ENCODE results near the gene TUG1. TPM values are rescaled to one million over a fixed set of nuclear protein-coding genes. Genes with fewer than 3 reads are reported as not detected.

TUG1 gene
- total and polyA plus RNA-seq, 8 donors, result 18.2 to 49.1 (median 23.0) TPM

- Histone ChIP-seq H3K27me3 (no peaks in the 10 kb centered on the region), H3K9me3 (no peaks in the 10 kb centered on the region), H3K4me3 (no peak overlapping the region), H3K36me3 (no peaks in the 10 kb centered on the region), H3K4me1 (no peaks in the 10 kb centered on the region), H3K27ac (no peak overlapping the region)
- FAIRE-seq (no peak), ATAC-seq (no peak), DNase-seq (no peak)
- 96% methylated on average over 4 of the region's 4 CpGs for WGBS, 2 donors
- TF ChIP-seq CTCF (IDR thresholded peaks at IDR 0.05), result no peak
- intact Hi-C loops (cut with DNase I), result no loop called here
These were observed 51.3 kb downstream of the TUG1 start for GRCh38 chr22:31020334-31020733.

DNA sequence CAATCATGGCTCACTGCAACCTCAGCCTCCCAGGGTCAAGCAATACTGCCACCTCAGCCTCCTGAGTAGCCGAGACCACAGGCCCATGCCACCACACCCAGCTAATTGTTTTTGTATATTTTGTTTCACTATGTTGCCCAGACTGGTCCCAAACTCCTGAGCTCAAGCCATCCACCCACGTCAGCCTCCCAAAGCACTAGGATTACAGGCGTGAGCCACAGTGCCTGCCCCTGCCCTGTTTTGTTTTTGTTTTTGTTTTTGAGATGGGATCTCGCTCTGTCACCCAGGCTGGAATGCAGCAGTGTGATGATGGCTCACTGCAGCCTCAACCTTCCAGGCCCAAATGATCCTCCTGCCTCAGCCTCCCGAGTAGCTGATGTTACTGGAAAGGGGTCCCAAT is 53.5 kb downstream of the TUG1 start:
- no peaks in the 10 kb centered on the region for H3K9me3 ChIP-seq
- H3K36me3 ChIP-seq, result no peaks in the 10 kb centered on the region
- no peak for FAIRE-seq
- intact Hi-C loops (cut with DNase I), result no loop called here
- no peak overlapping the region for H3K4me3 ChIP-seq
- TF ChIP-seq CTCF (IDR thresholded peaks at IDR 0.05), result no peak
- H3K27ac ChIP-seq, result no peak overlapping the region
- no peaks in the 10 kb centered on the region for H3K4me1 ChIP-seq
- DNase-seq, result no peak
- no peak for ATAC-seq
- no peaks in the 10 kb centered on the region for H3K27me3 ChIP-seq
- WGBS, 2 donors, result 94 to 95% methylated on average over 5 of the region's 5 CpGs

Other genes starting within 250 kb of the TUG1 start
- 10 to 100 TPM in 2 of 6 donors, 1 to 10 TPM in 4; 7.8 to 16.7 (median 9.7) TPM for gene MORC2, start 491 bp upstream of the TUG1 start, total RNA-seq
- gene MORC2, start 491 bp upstream of the TUG1 start, polyA plus RNA-seq, result 10 to 100 TPM; 30.9 to 36.1 TPM
- gene SMTN, start 112.1 kb downstream of the TUG1 start, total RNA-seq, result 10 to 100 TPM; 25.5 to 51.2 (median 37.7) TPM
- gene SMTN, start 112.1 kb downstream of the TUG1 start, polyA plus RNA-seq, result 10 to 100 TPM; 68.1 to 77.4 TPM
- gene SELENOM, start 138.3 kb downstream of the TUG1 start, total RNA-seq, result 10 to 100 TPM; 46.1 to 62.4 (median 54.4) TPM
- gene SELENOM, start 138.3 kb downstream of the TUG1 start, polyA plus RNA-seq, result 100 to 1,000 TPM; 118 TPM
- gene INPP5J, start 153.7 kb downstream of the TUG1 start, total RNA-seq, result 10 to 100 TPM in 2 of 6 donors, 1 to 10 TPM in 4; 4.5 to 12.7 (median 8.2) TPM
- 10 to 100 TPM; 23.0 to 25.0 TPM for gene INPP5J, start 153.7 kb downstream of the TUG1 start, polyA plus RNA-seq
- gene PLA2G3, start 171.2 kb downstream of the TUG1 start, total RNA-seq, result not detected
- gene PLA2G3, start 171.2 kb downstream of the TUG1 start, polyA plus RNA-seq, result under 1 TPM in 1 of 2 donors, not detected in 1; 0.02 TPM
- gene RNF185, start 190.9 kb downstream of the TUG1 start, total RNA-seq, result 10 to 100 TPM in 5 of 6 donors, 1 to 10 TPM in 1; 9.5 to 19.6 (median 14.0) TPM
- 10 to 100 TPM in 1 of 2 donors, 1 to 10 TPM in 1; 9.4 to 18.9 TPM for gene RNF185, start 190.9 kb downstream of the TUG1 start, polyA plus RNA-seq
- gene LIMK2, start 243.0 kb downstream of the TUG1 start, total RNA-seq, result 10 to 100 TPM; 21.1 to 34.9 (median 27.7) TPM
- gene LIMK2, start 243.0 kb downstream of the TUG1 start, polyA plus RNA-seq, result 10 to 100 TPM; 20.5 to 25.2 TPM